GM21619 (cell line): ENCODE measurements around the gene MYO3B.

Source experiments
- ATAC-seq: cut with Tn5 transposase; IDR thresholded peaks from one replicate; pipeline ENCODE4 v1.9.1; 2021; ENCODE audit not compliant: unreplicated experiment

MYO3B gene

DNA sequence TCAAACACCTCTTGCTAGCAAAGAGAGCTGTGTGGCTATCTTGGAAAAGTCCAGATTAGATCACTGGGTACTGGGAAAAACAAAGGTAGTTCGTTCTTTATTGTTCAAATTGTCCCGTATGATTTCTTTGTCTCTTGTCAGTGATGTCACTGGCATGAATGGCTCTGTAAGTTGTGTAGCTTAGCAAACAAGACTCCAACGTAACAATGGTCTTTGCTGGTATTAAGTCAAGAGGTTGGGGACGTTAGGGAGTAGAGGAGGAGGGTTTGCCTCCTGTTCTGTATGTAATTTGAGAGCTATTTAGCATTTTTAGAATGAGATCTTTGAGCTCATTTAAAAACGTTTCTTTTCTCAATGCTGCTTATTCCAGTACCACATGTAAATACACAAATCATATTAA, 320.7 kb downstream of the MYO3B start:
- ATAC-seq: no peak

DNA sequence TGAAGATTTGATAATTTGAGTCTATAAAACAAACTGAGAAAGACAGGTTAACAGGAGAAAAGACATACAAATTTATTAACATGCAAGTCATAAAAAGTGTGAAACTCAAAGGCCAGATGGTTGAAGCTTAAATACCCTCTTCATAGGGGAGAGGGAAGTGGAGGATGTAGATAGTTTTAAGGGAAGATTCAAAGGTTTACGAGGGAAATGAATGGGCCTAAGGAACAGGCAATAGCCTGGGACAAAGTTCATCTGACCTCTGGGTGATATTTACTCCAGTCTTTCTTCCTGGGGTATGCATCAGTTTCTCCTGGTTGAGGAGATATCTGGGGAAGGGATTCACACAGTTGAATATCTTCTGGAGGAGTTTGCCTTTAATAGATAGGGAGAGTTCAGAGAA, 322.2 kb downstream of the MYO3B start:
- ATAC-seq: no peak

DNA sequence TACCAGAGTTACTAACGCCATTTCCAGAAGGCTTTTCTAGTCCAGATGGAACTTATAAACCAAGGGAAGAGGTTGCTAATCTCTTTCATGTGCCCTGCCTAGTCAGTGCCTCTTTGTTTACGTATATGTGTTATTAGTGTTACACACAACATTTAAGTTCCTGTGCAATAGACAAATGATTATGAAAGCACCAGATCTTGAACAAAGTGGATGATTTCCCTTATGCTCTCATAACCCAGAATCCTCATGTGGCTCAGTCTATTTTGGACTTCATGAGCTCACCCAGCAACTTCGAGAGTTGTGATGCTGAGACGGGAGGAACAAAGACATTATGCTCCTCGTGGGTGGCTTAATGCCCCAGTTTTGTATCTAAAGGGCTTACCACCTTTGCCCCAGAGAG, 322.8 kb downstream of the MYO3B start:
- ATAC-seq: no peak

DNA sequence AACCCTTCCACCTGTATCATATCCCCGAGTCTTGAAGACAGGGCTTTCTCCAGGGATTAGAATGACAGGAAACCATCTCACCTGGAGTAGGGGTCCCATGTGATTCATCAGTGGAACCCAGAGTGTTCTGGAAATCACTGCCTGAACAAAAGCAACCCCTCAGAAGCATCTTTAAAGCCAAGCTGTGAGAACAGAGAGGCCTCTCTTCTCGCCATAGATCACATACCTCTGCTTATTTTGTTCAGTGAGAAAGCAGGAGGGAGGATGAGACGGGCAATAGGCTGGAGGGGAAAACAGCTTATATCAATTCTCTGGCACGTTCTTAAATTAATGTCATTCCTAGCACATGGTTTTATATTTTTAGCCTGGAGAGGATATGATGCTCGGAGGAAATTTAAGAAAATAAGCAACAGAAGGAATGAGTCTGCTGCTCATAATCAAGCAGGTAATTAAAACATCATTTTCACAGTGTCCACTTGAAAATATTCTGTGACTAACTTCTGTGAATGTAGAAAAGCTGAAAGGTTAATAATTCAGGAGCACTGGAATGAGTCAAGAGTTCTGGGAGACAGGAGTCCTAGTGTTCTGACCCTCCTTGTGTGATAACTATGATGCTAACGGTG, 323.6 kb downstream of the MYO3B start:
- ATAC-seq: no peak

DNA sequence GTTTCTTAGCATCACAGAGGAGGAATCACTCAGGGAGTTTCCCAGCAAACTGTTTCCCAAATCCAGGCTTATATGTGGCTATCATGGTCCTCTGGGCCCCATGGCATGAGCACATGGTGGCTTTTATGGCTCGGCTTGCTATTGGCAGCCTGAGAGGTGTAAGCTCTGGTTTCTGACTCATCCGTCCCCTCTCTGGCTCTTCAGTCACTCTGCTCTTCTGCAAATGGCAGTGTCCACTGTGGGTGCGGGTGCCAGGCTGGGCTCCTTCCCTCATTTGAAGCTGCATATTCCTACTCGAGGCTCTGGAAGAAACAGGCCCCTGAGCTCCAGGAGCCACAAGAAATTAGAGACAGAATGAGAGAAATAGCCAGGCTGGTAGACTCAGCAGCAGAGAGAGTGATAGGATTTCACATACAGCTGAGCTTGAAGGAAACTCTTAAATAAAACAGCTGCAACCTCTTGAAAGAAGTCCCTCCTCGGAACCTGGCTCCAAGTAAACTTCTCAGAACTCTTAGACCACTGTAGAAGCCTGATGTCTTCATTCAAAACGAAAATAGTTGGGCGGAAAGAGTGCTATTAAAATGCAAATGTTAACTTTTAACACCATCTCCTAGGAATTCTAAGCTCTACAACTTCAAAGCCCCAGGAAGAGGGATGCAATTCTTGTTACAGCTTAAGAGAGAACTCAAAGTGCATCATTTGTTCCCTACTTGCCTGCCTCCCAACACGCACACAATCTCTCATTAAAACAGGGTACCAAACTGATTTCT, 324.6 kb downstream of the MYO3B start:
- ATAC-seq: no peak

DNA sequence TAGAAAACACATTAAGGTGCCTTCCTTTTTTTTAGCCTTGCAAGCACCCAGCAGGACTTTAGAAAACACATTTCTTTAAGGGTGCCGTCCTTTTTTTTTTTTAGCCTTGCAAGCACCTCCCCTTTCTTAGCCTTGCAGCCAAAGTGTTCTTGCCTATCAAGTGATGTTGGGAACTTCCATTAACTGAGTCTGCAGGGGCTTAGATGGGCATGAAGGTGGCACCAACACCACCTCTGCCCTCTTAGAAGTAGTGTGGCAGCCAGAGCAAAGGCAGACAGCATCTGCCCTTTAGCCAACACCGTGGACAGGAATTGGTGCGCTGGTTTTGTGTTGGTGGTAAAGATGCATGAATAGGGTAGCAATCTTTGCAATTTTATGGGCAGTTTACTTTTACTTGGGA, 325.6 kb downstream of the MYO3B start:
- no peak for ATAC-seq

DNA sequence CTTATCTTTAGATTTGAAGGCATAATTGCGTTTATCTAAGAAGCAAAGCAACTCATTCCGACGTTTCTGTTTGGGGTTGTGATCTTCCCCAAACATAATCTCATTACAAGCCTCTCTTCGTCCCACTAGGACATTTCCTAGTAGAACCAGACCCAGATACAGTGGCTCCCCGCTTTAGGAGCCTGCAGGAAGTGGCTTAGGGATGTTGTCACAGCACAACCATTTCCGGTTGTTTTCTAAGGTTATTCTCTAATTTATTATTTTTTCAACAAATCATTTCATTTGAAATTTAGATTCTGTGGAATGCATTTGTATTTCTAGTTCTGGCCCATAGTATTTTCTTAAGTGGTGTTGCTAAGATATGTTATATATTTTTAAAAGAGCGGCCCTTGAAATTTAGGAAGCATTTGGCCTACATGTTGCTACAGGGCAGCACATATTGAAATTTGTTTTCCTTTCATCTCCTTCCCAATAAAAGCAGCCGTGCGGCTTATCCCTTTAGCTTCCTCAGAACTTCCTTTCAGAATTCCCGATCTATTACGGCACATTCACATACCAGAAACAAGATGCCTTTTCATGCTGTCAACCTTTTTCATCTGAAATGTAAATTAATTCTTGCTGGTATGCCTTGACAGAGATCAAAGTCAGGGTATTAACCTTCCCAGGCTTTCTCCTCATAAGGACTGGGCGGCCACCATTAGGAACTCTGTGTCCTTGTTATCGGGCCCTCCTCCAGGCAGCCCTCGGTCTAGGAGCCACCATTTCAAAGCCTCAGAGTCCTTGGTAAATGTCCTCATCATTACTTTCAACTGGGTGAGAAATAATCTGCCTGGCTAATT, 326.2 kb downstream of the MYO3B start:
- ATAC-seq: no peak

DNA sequence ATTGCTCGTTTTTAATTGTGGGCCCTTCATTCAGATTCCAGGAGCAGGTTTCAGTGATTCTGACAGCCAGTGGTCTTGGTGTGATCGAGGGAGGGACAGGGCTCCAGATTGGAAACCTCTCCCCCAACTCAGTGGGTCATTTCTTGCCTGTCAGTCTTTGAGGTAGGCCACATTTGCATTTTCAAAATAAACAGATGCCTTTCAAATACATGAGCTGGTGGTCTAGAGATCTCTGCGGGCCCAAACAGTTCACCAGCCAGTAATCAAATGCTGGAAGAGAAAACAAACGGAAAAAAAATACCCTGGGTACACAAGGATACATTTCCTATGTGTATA, 326.8 kb downstream of the MYO3B start:
- no peak for ATAC-seq

DNA sequence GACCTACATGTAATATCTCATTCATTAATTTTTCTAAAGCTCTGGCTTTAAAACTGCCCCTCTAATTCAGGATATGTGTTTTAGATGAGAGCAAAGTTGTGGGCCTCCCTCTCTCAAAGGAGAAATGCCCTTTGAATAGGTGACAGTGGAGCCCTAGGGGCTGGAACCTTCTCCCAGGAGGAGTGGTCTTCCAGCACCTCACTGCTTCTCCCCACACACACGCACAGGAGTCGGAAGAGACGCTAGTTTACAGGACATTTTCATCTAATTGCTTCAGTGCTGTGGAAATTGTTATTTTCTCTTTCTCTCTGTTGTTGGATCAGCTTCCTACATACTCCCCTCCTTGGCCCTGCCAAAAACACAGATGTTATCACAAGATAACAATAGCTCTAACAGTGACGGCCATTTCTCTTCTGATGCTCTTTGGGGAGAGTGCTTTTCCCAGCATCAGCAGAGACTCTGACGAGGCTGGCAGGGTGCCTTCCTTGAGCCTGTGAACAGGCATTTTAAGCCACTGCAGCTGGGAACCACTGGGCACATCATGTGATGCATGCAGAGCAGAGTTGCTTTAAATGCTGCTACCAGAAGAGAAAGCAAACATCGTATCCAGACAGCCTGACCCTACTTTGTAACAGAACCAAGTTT, 327.8 kb downstream of the MYO3B start:
- no peak for ATAC-seq

DNA sequence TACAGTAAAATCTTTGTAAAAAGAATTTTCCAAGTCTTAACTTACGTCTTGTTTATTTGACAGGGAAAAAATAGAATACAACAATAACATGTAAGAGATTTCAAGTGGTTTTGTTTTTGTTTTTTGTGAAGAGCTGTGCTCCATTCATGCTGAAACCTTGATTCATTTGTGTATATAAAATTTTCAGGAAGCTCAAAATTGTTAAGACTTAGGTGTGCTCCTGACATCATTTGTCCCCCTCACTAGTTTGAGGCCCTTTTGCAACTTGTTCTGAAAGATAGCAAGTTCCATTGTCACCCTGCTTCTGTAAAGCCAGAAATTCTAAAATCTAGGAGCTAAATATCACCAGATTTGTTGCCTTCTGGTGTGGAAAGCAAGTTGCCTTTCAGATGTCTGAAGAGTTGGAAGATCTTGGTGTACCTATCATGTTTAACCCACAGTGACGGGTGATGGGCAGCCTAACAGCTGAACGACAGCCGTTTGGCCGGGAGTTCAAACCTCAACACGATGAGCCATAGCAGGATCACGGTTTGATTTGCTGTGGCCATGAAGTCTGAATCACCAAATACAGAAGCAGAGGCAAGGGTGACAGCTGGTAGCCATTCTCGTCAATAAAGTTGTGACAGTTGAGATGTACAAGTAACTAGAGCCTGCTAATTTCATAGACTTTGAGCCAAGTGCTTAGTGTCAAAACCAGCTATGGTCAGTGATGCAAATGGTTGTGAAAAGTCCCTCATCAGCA, 331.7 kb downstream of the MYO3B start:
- ATAC-seq: peak; percentile 42

DNA sequence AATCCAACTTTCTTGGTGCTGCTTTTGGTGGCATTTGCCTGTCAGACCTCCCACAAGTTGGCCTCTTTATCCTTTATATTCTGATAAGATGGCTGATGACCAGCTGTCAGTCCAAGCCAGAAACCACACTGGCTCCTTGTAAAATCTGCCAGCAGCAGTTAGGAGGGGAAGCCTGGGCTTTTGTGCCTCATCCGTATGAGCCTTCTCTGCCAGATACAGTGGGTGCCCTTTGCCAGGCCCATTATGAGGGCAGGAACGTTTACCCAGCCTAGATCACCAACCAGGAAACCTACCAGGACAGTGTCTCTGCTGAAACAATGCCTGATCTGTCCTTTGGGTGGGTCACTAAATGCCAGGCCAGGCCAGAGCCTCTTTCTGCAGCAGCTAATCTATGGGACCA, 334.3 kb downstream of the MYO3B start:
- no peak for ATAC-seq

DNA sequence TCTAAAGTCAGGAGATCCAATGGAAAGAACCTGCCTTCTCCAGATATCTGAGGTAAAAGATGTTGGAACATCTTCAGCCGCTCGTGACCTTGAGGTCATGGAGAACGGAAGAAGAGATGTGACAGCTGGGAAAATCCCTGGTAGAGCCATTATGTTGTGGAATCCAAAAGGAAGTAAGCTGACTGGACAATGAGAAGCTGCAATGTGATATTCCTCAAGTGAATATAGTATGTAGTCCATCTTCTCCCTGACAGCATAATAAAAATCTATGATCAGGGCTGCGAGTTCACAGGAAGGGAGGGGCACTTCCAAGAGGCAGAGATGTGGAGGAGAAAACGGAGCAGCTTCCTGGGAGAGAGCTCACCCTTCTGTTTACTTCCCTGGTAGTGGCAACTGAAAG, 336.2 kb downstream of the MYO3B start:
- no peak for ATAC-seq

DNA sequence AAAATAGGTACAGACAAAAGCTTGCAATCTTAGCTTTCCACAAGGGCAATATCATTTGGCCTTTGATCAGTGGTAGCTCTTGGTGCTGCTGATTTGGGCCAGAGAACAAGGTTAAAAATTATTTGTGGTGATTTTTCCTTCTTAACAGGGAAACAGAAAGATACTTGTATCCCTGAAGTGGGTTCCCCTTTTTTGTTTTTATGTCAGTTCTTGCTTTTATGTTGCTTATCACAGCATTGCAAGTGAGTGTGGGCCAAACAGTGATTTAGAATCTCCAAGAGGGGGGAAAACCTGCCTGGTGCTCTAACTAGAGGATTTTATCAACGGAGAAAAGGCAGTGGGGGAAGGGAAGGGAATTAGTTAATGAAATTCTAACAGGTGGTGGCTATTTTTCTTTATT, 339.6 kb downstream of the MYO3B start:
- no peak for ATAC-seq

DNA sequence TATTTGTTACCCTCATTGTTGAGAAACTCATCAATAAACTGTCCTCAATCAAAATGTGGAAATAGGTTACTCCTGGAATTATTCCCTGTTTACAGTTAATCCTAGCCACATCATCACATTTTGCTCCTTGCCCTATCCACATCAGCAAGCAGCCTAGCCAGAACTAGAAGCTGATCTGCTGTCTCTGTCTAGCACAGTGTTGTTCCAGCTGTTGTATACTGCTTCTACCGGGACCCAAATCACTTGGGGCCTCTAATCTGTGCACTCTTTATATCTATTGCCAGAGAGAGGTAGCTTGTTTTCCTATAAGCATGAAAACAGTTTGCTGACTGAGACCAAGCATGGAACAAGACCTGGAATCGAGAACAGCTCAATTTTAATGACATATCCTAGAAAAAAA, 341.0 kb downstream of the MYO3B start:
- no peak for ATAC-seq

DNA sequence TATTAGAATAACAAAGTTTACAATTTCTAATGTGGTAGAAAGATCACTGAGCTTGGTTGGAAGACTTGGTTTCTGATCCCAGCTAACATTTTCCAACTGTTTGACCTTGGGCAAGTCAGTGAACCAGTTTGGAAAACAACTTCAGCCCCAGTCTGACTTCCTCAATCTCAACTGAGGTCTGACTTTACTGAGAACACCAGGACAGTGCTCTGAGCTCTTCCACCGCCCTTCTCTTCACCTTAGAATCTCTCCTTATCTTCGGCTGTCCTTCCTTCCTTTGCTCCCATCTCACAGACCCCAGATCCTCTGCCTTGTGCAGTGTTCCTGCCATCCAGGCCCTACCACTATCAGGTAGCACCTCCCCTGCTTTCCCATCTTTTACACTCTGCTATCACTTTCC, 343.4 kb downstream of the MYO3B start:
- ATAC-seq: no peak

DNA sequence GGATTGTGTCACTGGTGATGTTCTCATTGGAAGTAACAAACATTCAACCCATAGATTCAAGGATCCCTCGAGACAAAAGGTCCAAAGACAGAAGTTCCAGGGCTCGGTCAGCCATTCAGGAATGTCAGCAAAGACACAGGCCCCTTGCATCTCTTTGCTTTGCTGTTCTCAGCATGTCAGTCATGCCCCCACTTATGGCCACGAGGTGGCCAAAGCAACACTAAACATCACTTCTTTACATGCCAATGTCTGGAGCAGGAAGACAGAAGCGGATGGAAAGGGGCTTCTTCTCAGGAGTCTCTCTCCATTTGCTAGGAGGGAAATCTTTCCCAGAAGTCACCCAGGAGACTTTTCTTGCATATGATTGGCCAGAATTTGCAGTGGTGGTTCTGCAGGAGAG, 345.6 kb downstream of the MYO3B start:
- ATAC-seq: no peak

DNA sequence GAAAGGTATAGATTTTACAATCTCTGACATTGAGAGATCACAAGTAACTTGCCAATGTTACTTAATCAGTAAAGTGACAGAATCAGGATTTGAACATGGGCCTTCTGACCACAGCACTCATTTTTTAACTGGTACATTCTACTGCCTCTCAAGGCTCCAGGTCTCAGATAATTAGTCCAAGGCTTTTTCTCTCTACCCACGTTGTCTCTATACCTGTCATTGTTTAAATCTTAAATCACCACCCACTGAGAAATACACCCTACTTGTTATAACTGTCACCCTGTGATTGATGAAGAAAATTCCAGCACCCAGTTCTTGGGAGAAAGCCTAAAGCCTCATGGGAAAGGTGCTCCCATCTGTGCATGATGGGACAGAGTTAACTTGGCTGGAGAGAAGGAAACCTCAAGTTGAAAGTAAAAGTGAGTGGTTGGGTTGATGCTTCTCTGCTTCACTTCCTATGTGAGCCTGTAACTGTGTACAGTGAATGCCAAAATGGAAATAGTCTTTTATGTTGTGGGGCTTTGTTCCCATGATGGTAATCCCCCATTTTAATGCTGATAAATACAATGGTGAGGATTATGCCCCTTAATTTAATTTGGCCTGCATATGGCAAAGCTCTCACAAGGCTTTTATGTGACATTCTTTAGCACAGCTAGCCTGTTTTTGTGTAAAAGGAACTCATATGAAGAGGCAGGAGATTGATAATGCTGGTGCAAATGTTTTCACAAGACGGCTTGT, 347.1 kb downstream of the MYO3B start:
- ATAC-seq: peak; percentile 59

DNA sequence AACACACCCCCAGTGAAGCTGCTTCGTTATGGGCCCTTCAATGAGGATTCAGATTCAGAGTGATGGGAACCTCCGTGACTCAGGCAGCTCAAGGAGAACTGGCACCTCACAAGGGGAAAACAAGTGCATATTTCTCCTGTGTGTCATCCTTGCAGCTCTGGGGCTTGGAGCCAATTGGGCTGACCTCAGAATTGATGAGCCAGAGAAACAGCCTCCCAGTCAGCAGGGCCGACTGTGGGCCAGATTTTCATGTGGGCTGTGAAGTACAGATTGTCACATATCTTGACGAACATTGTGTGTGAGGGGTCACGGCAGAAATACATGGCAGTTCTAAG, 347.6 kb downstream of the MYO3B start:
- ATAC-seq: no peak

DNA sequence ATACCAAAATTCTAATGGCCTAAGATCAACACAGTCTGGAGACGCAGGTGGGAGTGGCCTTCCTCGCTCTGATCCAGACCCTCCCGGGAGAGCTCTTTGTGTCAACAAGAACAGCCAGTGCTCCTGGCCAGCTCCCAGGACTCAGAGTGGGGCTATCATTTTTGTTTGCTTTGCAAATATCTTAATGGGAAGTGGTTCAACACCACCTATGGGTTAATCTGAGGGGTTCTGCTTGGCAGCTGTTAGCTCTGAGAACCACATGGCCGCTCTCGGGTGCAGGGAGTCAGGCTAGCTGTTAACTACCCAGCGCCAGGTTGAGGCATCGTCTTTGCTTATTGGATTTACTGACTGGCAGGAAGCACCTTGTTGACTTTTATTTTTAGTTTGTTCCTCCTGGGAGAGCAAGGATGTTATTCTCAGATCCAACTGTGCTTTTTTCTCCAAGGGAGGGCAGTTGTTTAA, 352.4 kb downstream of the MYO3B start:
- no peak for ATAC-seq

DNA sequence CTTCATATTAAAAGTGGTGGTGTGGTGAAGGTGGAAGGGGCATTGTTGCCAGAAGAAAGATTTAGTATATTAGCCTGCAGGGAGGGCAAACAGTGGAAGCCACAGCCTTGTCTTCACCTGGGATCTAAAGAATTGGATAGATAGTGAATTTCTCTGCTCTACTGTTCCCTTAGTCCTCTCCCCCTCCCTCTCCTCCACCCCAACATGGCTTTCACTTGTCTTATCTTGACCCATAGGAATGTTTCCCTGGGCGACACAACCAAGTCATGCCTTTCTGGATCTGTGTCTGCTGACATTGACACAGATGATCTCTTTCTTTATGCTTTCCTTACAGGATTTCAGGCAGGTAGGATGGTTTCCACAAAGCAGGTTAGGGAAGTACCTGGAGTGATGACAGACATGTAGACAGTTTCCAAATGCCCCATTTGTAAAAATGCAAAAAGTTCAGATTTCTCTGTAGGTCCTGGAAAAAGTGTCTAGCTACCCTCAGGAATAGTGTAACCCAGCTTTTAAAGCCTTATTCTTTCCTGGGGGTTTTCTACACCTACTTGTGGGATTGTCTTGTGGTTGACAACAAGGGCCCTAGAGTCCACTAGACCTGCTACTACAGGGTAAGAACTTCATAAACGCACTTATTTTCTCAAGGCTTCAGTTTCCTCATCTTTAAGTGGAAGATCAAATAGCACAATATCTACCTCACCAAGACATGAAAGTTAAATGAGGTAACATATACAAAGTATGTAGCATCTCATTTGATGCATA, 353.0 kb downstream of the MYO3B start:
- ATAC-seq: no peak
